Measurements from ENCODE around the gene PDXDC1.
"Not testable (repeated sequence)": the region's sequence is repeated elsewhere in the genome, so short reads cannot be mapped to it uniquely, and the experiment has no call there.

DNA sequence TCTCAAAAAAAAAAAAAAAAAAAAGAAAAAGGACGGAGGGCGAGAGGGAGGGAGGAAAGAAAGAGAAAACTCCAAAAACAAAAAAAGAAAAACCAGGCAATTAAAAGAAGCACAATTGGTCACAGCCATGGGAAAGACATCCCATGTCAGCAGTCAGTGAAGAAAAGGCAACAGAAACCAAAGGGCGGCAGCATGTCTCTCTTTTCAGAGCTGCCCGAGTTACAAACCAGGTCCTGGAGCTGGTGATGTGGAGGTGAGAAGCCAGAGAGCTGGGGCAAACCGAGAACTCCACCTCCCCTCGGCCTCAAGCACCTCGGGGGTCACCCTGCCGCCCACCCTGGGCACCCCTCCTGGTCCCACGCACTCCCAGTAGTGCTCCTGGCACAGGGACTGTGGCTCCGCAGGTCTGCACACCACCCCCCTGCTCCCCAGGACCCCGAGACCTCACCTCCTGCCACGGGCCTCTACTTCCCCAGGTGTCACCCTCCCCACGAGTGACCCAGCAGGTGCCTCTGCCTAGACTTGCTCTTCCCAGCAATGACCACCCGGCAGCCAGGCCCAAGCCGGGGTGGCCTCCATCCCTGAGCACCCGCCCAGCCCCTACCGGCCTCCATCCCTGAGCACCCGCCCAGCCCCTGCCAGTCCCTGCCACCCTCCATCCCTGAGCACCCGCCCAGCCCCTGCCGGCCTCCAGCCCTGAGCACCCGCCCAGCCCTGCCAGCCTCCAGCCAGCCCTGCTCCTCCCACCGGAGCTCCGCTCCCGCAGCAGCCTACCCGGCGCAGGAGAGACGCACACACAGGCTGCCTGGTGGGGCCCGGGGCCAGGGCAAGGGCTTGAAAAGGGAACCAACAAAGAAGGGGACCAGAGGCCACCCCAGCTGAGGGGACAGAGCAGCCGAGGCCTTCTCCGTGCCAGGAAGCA is 165.9 kb downstream of the PDXDC1 start:
- TF ChIP-seq EZH2 (IDR thresholded peaks at IDR 0.05); POLR2AphosphoS5 (IDR thresholded peaks at IDR 0.05; ENCODE audit: borderline replicate concordance, low read depth, low read length): not testable (repeated sequence)

All from SK-N-MC (cell line).